GDM1 (cell line): ENCODE results near the gene SNX14.

Source experiments
- DNase-seq: peaks from one replicate; lab custom pipeline; 2025; lab: John Stamatoyannopoulos, UW

Gene SNX14

DNA sequence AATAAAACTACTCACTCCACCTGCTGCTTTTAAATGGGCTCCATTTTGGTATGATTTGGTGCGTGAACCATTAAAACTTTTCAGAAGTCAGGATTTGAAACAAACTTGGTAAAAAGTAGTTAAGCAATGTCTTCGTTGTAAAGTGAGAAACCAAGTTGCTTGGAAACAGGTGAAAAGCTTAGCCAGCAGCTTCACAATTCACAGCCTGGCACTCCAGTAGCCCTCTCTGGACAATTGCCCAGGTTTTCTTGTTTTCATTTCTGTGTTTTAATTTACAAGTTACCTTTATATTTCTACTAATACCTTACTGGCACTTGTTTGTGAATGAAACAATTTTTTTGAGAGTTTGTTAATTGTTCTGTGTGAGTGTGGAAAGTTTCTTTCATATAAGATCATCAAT lies 131.0 kb downstream of the SNX14 start:
- no peak for DNase-seq

DNA sequence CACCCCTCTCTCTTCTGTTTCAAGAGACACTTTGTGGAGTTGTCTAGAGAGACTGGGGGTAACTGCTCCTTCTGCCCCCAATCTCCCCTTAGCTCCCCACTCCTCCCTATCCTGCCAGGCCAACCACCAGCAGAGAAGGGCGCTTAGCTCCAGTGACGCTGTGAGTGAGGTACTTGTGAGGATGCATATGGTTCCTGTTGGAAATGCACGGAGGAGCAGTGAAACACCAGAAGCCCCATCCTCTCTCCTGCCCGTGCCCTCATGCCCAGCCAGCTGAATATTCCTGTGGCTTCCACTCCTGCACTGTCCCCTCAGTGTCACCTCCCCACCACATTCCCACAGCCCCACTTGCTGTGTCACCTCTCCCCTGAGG lies 131.9 kb downstream of the SNX14 start:
- peak; percentile 23 for DNase-seq

DNA sequence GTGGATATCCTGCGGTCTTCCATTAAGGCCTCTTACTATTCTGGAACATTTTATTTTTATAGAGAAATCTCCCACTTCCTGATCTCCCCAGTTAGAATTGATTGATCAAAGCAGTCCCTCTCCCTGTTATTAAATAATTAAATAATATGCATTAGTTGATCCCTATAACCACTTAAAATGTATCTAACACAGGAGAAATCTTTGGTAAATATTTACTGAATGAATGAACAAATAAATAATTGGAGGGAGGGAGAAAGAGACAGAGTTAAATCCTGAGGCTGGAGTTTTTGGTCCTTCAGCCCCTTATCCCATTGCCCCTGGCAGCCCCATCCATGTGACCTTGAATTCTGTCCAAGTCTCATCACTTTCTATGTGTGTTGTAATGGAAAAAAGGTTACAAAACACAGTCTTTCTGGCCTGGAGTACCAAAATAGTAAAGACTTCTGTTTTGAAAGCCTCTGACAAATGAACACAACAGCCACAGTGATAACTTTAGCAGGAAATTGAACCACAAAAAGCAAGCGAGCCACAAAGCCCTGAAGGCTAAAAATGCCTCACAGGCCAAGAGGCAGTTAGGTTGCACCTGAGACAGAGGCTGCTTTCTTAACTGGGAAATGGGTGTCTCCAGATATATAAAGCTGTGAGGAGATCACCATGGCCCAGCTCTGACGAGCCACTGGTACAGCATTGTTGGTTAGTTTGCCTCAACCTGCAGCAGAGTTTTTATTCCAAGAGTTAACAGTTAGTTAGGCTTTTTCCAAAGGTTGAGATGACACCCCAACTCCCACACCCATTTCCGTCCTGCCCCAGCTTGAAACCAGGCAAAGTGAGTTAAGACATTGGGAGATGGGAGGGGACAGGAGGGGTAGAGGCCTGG lies 132.5 kb downstream of the SNX14 start:
- DNase-seq, result peak; percentile 72

DNA sequence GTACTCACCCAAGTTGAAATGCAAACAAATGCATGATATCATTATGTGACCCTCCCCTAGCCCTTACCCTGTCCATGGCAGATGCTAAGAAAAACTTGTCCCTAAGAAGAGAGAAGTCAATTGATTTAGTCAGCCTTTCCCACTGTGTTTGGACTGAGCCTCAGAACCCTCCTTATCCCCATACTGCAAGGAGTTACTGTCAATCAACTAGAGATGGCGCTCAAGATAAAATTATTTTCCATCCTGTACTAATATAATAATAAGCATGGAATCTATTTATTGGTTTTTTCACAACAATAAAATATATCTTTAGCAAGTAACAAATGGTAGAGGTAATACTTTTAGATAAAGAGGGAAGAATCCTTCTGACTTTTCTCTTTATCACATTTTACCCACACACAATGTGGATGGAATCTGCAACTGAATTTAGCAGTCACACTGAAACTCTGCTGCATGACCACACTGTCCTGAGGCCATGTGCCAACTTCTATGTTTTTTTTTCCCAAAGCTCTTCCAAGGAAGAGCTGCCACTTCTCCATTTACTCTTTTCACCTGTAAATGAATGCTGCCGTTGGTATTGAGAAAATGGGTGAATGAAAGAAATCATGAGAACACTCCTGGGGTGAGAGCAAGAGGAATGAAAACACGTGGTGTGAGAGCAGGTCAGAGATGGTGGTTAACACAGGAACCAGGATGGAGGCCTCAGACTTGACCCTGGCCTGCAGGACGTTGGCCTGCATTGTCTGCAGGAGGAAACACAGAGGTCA lies 133.3 kb downstream of the SNX14 start:
- no peak for DNase-seq

DNA sequence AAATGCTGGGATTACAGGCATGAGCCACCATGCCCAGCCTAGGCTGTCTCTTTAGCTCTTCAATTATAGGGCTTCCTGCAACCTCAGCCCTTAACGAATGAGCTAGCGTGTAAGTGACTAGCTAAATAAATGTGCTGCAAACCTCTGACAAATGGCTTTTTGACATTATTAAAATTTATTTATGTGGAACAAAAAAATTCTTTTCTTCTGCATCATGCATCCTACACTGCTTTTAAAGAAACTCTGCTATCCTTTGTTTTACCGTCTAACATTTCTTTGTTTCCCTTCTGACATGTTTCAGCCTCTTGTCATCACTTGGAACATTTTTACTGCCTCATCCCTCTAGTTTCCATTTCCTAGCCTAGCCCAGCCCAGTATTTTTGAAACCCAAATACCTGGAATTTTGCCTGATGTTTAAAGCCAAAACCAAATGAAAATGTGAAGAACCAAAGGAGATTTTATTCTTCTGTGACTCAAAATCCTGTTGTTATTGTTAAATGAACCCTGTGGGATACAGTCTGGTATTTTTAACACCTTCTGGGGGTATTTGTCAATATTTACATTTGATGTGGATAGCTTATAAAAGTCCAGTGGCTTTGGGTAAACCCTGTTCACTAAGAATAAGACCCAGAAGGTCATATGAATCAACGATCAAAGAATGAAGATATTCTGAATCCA lies 134.3 kb downstream of the SNX14 start:
- no peak for DNase-seq

DNA sequence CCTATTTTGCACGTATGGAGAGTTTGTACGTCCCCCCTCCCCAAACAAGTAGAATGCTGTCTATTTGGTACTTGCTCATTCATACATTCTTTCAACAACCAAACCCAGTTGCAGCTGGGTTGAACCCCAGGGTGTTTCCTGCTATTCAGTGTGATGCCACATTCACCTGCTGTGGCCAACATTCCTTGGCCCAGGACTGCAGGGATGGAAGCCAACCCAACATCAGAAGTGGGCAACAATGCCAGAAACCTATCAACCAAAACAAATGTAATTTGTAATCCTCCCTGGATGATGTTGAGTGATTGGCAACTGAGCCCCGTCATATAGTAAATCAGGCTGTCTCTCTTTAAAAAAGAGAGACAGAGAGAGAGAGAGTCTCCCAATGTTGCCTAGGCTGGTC lies 134.9 kb downstream of the SNX14 start:
- no peak for DNase-seq

DNA sequence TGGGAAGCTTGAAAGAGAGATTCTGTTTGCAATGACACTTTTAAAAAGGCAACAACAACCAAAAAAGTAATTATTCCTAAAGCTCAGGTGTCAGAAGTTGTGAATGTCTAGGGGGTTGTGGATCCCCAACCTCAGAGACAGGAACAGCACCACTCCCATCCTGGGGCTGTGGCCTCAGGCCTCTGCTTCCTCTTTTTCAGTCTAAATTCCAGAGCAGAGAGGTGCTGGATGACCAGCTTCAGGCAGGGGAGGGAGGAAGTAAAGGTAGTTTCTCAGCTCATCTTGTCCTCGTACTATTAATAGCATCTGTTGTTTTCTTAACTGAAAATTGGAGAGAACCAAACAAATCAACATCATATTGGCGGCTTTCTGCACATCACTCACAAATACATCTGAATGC lies 135.5 kb downstream of the SNX14 start:
- peak; percentile 19 for DNase-seq

DNA sequence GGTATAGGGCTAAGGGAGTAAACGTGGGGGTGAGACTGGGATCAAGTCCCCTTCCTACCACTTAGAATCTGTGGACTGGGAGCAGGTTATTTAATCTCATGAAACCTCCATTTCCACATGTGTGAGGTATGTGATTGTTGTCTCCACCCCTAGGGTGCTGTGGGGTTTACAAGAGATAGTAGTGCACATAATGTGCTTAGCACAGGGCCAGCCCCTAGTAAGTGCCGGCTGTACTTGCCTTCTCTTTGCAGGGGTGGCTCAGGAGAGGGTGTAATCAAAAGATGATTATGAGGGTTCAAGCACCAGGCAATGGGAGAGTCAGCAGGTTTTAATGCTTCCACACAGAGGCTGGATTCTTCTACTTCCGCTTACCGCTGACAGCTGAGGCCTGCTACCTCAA lies 136.9 kb downstream of the SNX14 start:
- DNase-seq, result no peak
